Trophoblast cell (in vitro differentiated cells and primary cell): Measurements from ENCODE around the gene RBM4.

Experiments
- DNase-seq, 2 donors: peaks; one replicate each; pipeline ENCODE4 v3.0.0-alpha.2; 2016
- H2AFZ ChIP-seq: 2 replicates; pipeline ENCODE4 v1.6.1; 2013; ENCODE audit warnings: low read length, moderate library complexity, mild to moderate bottlenecking; ENCODE audit not compliant: insufficient read depth, poor library complexity
- H2AK5ac ChIP-seq: 2 replicates; pipeline ENCODE4 v1.6.1; 2013; ENCODE audit warnings: mild to moderate bottlenecking, low read length
- H2BK120ac ChIP-seq: 2 replicates; pipeline ENCODE4 v1.6.1; 2013; ENCODE audit warnings: low read length, mild to moderate bottlenecking, moderate library complexity; ENCODE audit not compliant: insufficient read depth, poor library complexity
- H2BK12ac ChIP-seq: 2 replicates; pipeline ENCODE4 v1.6.1; 2013; ENCODE audit warnings: mild to moderate bottlenecking, low read length, moderate library complexity
- H2BK5ac ChIP-seq: 2 replicates; pipeline ENCODE4 v1.6.1; 2013; ENCODE audit warnings: low read length, low read depth, moderate library complexity, mild to moderate bottlenecking; ENCODE audit not compliant: poor library complexity
- H3K14ac ChIP-seq: 2 replicates; pipeline ENCODE4 v1.6.1; 2013; ENCODE audit warnings: mild to moderate bottlenecking, low read length
- H3K18ac ChIP-seq: 2 replicates; pipeline ENCODE4 v1.6.1; 2013; ENCODE audit warnings: mild to moderate bottlenecking, low read length
- H3K23ac ChIP-seq: 2 replicates; pipeline ENCODE4 v1.6.1; 2013; ENCODE audit warnings: low read length
- H3K27ac ChIP-seq: 2 replicates; pipeline ENCODE4 v1.5.1; 2013; ENCODE audit warnings: low read depth, mild to moderate bottlenecking, inconsistent platforms, low read length, moderate library complexity
- H3K27me3 ChIP-seq: 2 replicates; pipeline ENCODE4 v1.6.1; 2013; ENCODE audit warnings: inconsistent platforms, mild to moderate bottlenecking, low read length, moderate library complexity; ENCODE audit not compliant: insufficient read depth
- H3K36me3 ChIP-seq, 2 experiments: 1 replicate in 1 of 2; 2 replicates in 1 of 2; pipeline ENCODE4 v1.6.1; 2013; ENCODE audit warnings: low read length in 2 of 2, mild to moderate bottlenecking in 2 of 2, moderate library complexity in 1 of 2; ENCODE audit not compliant: insufficient read depth in 2 of 2, control insufficient read depth in 1 of 2
- H3K4ac ChIP-seq: 2 replicates; pipeline ENCODE4 v1.6.1; 2013; ENCODE audit warnings: low read depth, mild to moderate bottlenecking, low read length, moderate library complexity
- H3K4me1 ChIP-seq, 2 experiments: 1 replicate in 1 of 2; 2 replicates in 1 of 2; pipeline ENCODE4 v1.6.1; 2013; ENCODE audit warnings: low read length in 2 of 2, mild to moderate bottlenecking in 2 of 2, moderate library complexity in 1 of 2; ENCODE audit not compliant: insufficient read depth in 2 of 2, control insufficient read depth in 1 of 2
- H3K4me2 ChIP-seq: 2 replicates; pipeline ENCODE4 v1.6.1; 2013; ENCODE audit warnings: inconsistent platforms, mild to moderate bottlenecking, low read length, moderate library complexity
- H3K4me3 ChIP-seq: 2 replicates; pipeline ENCODE4 v1.5.1; 2013; ENCODE audit warnings: mild to moderate bottlenecking, low read depth, low read length, inconsistent platforms
- H3K79me1 ChIP-seq: one replicate; pipeline ENCODE4 v1.6.1; 2013; ENCODE audit warnings: low read length
- H3K79me2 ChIP-seq: 2 replicates; pipeline ENCODE4 v1.6.1; 2013; ENCODE audit warnings: low read length, mild to moderate bottlenecking; ENCODE audit not compliant: control insufficient read depth, insufficient read depth, poor library complexity
- H3K9ac ChIP-seq: 2 replicates; pipeline ENCODE4 v1.6.1; 2013; ENCODE audit warnings: mild to moderate bottlenecking, low read length
- H3K9me3 ChIP-seq: 2 replicates; pipeline ENCODE4 v1.6.1; 2013; ENCODE audit warnings: low read depth, mild to moderate bottlenecking, control low read depth, inconsistent platforms, low read length; ENCODE audit not compliant: insufficient read depth
- H4K12ac ChIP-seq: 2 replicates; pipeline ENCODE4 v1.6.1; 2013; ENCODE audit warnings: low read depth, mild to moderate bottlenecking, low read length, moderate library complexity
- H4K8ac ChIP-seq: 2 replicates; pipeline ENCODE4 v1.6.1; 2013; ENCODE audit warnings: low read depth, mild to moderate bottlenecking, low read length, moderate library complexity
- H4K91ac ChIP-seq: one replicate; pipeline ENCODE4 v1.6.1; 2013; ENCODE audit warnings: low read depth, mild to moderate bottlenecking, low read length, moderate library complexity
- WGBS: extraction: QIAGEN DNeasy Blood & Tissue Kit; methylation state at CpG from one replicate; pipeline ENCODE4 v1.1.7; 2013; ENCODE audit warnings: missing lambda C conversion rate; ENCODE audit not compliant: insufficient read length, insufficient coverage; ENCODE audit errors: extremely low coverage; 5-methylcytosine and 5-hydroxymethylcytosine counted together

The RBM4 gene

DNA sequence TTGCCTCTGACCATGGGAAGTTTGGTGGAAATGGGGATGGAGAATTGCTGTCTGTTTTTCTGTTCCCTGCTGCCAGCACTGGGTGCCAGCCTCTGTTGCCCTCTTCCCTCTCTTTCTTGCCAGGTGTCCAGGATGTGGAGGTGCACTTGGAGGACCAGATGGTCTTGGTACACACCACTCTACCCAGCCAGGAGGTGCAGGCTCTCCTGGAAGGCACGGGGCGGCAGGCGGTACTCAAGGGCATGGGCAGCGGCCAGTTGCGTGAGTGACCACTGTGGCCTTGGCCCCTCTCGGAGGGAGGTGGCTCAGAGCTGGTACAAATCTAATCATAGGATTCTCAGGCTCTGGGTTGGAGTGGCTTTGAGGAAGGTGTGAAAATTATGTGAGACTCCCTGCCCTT lies 39.5 kb upstream of the RBM4 start:
- no peak overlapping the region for H3K9ac ChIP-seq
- H3K23ac ChIP-seq = no peak overlapping the region
- no CpG with 5 or more reads among the region's 6 CpGs for WGBS

DNA sequence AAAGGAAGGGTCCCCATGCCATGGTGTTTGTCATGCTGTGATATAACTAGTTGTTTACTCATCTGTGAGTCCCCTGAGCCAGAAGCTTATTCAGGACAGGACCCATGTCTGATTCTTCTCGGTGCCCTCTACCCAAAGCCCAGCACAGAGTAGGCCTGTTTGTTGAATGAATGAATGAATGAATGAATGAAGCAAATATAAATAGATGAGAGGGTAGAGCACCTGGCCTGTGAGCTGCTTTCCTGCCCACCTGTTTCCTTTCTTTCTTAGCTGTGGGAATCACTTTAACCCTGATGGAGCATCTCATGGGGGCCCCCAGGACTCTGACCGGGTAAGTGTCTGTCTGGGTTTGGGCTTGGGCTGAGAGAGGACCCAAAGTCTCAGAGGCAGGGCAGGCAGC lies 38.3 kb upstream of the RBM4 start:
- WGBS = no CpG with 5 or more reads among the region's 2 CpGs
- no peak for DNase-seq
- no peaks in the 10 kb centered on the region for H3K79me2 ChIP-seq

More for the DNA sequence above, 39.5 kb upstream of the RBM4 start:
- Histone ChIP-seq H2AFZ (no peak overlapping the region), H3K36me3 (peaks cover 21 to 27% of the 10 kb centered on the region in 2 experiments), H4K12ac (no peak overlapping the region), H2BK12ac (no peak overlapping the region), H3K4me3 (no peak overlapping the region), H4K91ac (no peak overlapping the region), H3K4me2 (no peak overlapping the region), H2BK5ac (no peak overlapping the region), H2BK120ac (no peak overlapping the region), H4K8ac (no peak overlapping the region), H3K14ac (no peak overlapping the region), H3K18ac (no peak overlapping the region), H2AK5ac (no peak overlapping the region), H3K79me2 (no peaks in the 10 kb centered on the region), H3K27me3 (no peaks in the 10 kb centered on the region), H3K9me3 (peaks cover 3% of the 10 kb centered on the region), H3K4ac (no peak overlapping the region), H3K27ac (no peak overlapping the region), H3K4me1 (no peaks in the 10 kb centered on the region), H3K79me1 (no peaks in the 10 kb centered on the region)
- DNase-seq = no peak

DNA sequence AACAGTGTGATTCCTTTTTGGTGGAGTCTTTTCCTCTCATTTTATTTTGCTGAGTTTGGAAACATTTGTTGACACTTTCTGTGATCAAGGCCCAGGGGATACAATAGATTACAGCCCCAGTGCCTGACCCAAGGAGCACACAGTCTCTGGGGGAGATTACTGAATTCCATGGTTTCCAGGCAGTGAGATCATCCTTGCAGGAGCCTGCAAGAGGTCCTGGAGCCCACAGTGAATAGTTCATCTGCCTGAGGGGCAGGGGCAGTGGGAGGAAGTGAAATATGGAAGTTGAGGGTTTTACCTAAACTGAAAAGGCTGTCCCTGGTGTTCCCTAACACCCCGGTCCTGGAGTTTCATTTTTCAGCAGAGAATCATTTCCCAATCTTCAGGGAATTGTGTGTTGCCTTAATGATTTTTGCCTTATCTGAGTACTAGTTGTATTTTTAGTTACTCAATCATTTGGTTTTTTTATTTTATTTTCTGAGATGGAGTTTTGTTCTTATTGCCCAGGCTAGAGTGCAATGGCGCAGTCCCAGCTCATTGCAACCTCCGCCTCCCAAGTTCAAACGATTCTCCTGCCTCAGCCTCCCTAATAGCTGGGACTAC lies 37.8 kb upstream of the RBM4 start:
- DNase-seq = no peak
- WGBS = no CpG with 5 or more reads among the region's 4 CpGs
- H3K23ac ChIP-seq = no peak overlapping the region
- H3K4me3 ChIP-seq = no peak overlapping the region
- H4K91ac ChIP-seq = no peak overlapping the region
- no peaks in the 10 kb centered on the region for H3K27me3 ChIP-seq
- H2BK12ac ChIP-seq = no peak overlapping the region
- H3K79me1 ChIP-seq = no peaks in the 10 kb centered on the region
- H3K18ac ChIP-seq = no peak overlapping the region
- no peak overlapping the region for H2BK5ac ChIP-seq
- no peak overlapping the region for H3K27ac ChIP-seq
- H3K4me1 ChIP-seq = no peaks in the 10 kb centered on the region
- no peaks in the 10 kb centered on the region for H3K79me2 ChIP-seq
- no peak overlapping the region for H4K12ac ChIP-seq
- no peak overlapping the region for H4K8ac ChIP-seq
- no peak overlapping the region for H3K14ac ChIP-seq
- peaks cover 3% of the 10 kb centered on the region for H3K9me3 ChIP-seq
- no peak overlapping the region for H3K4ac ChIP-seq
- H2AFZ ChIP-seq = no peak overlapping the region
- no peak overlapping the region for H3K9ac ChIP-seq
- H2AK5ac ChIP-seq = no peak overlapping the region
- H2BK120ac ChIP-seq = no peak overlapping the region
- no peak overlapping the region for H3K4me2 ChIP-seq
- peaks cover 36 to 42% of the 10 kb centered on the region in 2 experiments for H3K36me3 ChIP-seq

More for the DNA sequence above, 38.3 kb upstream of the RBM4 start:
- Histone ChIP-seq H3K4ac (no peak overlapping the region), H2BK120ac (no peak overlapping the region), H3K23ac (no peak overlapping the region), H4K91ac (no peak overlapping the region), H3K18ac (no peak overlapping the region), H3K79me1 (no peaks in the 10 kb centered on the region), H3K36me3 (peaks cover 31 to 37% of the 10 kb centered on the region in 2 experiments), H3K27ac (no peak overlapping the region), H2AK5ac (no peak overlapping the region), H3K14ac (no peak overlapping the region), H3K4me2 (no peak overlapping the region), H3K27me3 (no peaks in the 10 kb centered on the region), H3K9ac (no peak overlapping the region), H3K9me3 (peaks cover 3% of the 10 kb centered on the region), H2BK5ac (no peak overlapping the region), H3K4me3 (no peak overlapping the region), H2BK12ac (no peak overlapping the region), H4K12ac (no peak overlapping the region), H4K8ac (no peak overlapping the region), H2AFZ (no peak overlapping the region), H3K4me1 (no peaks in the 10 kb centered on the region)

DNA sequence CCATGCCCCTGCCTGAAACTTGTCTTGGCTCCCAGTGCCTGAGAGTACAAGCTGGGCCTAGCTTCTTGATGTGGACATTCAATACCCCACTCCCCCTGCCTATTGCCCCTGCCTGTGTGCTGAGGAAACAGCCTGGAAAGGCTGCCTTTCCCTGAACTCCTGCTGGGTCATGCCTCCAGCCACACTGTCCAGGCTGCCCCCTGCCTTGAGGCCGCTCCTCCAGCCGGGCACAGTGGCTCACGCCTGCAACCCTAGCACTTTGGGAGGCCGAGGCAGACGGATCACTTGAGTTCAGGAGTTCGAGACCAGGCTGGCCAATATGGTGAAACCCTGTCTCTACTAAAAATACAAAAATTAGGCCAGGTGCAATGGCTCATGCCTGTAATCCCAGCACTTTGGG lies 35.4 kb upstream of the RBM4 start:
- H3K18ac ChIP-seq = no peak overlapping the region
- WGBS = no CpG with 5 or more reads among the region's 6 CpGs

More for the DNA sequence above, 35.4 kb upstream of the RBM4 start:
- Histone ChIP-seq H2BK5ac (no peak overlapping the region), H3K27ac (no peak overlapping the region), H3K79me2 (no peaks in the 10 kb centered on the region), H4K91ac (no peak overlapping the region), H3K4ac (no peak overlapping the region), H3K23ac (no peak overlapping the region), H3K4me1 (no peaks in the 10 kb centered on the region), H3K9me3 (peaks cover 3% of the 10 kb centered on the region), H2AFZ (no peak overlapping the region), H2AK5ac (no peak overlapping the region), H3K9ac (no peak overlapping the region), H4K8ac (no peak overlapping the region), H3K4me2 (no peak overlapping the region), H2BK12ac (no peak overlapping the region), H3K27me3 (no peaks in the 10 kb centered on the region), H3K4me3 (no peak overlapping the region), H3K79me1 (no peaks in the 10 kb centered on the region), H4K12ac (no peak overlapping the region), H3K36me3 (peaks cover 40 to 53% of the 10 kb centered on the region in 2 experiments), H3K14ac (no peak overlapping the region), H2BK120ac (no peak overlapping the region)
- DNase-seq = no peak
